SK-N-MC (cell line): ENCODE measurements around the gene CACNB2.

ENCODE experiments used
- DNase-seq: peaks from one replicate; pipeline ENCODE4 v3.0.0-alpha.2; 2011; ENCODE audit warnings: low read depth, low spot score
- H3K27ac ChIP-seq: fragments of 200-600 bp; sonication (generic); 2 replicates; pipeline ENCODE4 v1.5.1; 2016; ENCODE audit warnings: mixed run types
- H3K36me3 ChIP-seq: fragments of 200-600 bp; sonication (generic); 2 replicates; pipeline ENCODE4 v1.6.1; 2017; ENCODE audit warnings: antibody characterized with exemption, low read length, mixed read lengths; ENCODE audit not compliant: insufficient read depth
- H3K4me3 ChIP-seq: fragments of 200-600 bp; sonication (generic); 2 replicates; pipeline ENCODE4 v1.5.1; 2016
- H3K9ac ChIP-seq: fragments of 200-600 bp; sonication (generic); 2 replicates; pipeline ENCODE4 v1.8.0; 2017; ENCODE audit warnings: mixed run types, mixed read lengths; ENCODE audit not compliant: insufficient read length
- H3K9me3 ChIP-seq: fragments of 200-600 bp; sonication (generic); 2 replicates; pipeline ENCODE4 v1.6.1; 2017; ENCODE audit warnings: low read depth, mild to moderate bottlenecking, antibody characterized with exemption, low read length, moderate library complexity, mixed read lengths
- EZH2 ChIP-seq: fragments of 200-600 bp; sonication (generic); IDR thresholded peaks from one replicate; pipeline ENCODE4 v1.6.1; 2017; ENCODE audit warnings: antibody characterized with exemption
- FOXP2 ChIP-seq: optimal IDR thresholded peaks from 2 replicates; pipeline ENCODE3; 2011; ENCODE audit warnings: mild to moderate bottlenecking, moderate library complexity; ENCODE audit not compliant: insufficient read depth; ENCODE audit errors: extremely low read length, control extremely low read depth
- POLR2AphosphoS5 ChIP-seq: IDR thresholded peaks from 2 replicates; pipeline ENCODE4 v1.6.1; 2012; ENCODE audit warnings: mild to moderate bottlenecking, low read depth, low read length, borderline replicate concordance

The CACNB2 gene

GRCh38 chr10:18140149-18140956 is at the start of gene CACNB2:
CACNB2 (plus strand) TSS chr10:18140424.
- TF ChIP-seq FOXP2 (no peak), POLR2AphosphoS5 (no peak), EZH2 (no peak)
- no peak for DNase-seq
- peak within 1 kb of the TSS; percentile 70; the same call in 1 of the 2 replicates for H3K27ac ChIP-seq
- peaks cover 5% of the 10 kb centered on the region; the same call in 1 of the 2 replicates for H3K9me3 ChIP-seq
- peak within 1 kb of the TSS; percentile 80 for H3K4me3 ChIP-seq
- H3K36me3 ChIP-seq = no peaks in the 10 kb centered on the region
- peak within 1 kb of the TSS; percentile 77 for H3K9ac ChIP-seq

GRCh38 chr10:18094332-18094731 is 45.9 kb upstream of the CACNB2 start:
- Histone ChIP-seq H3K27ac (no peak overlapping the region), H3K9ac (no peak overlapping the region), H3K9me3 (no peaks in the 10 kb centered on the region), H3K4me3 (no peak overlapping the region), H3K36me3 (no peaks in the 10 kb centered on the region)
- no peak for DNase-seq
- TF ChIP-seq FOXP2 (no peak), POLR2AphosphoS5 (no peak), EZH2 (no peak)

GRCh38 chr10:18094793-18095192 is 45.4 kb upstream of the CACNB2 start:
- Histone ChIP-seq H3K36me3 (no peaks in the 10 kb centered on the region), H3K27ac (no peak overlapping the region), H3K4me3 (no peak overlapping the region), H3K9ac (no peak overlapping the region), H3K9me3 (no peaks in the 10 kb centered on the region)
- TF ChIP-seq FOXP2 (no peak), POLR2AphosphoS5 (no peak), EZH2 (no peak)
- no peak for DNase-seq

DNA sequence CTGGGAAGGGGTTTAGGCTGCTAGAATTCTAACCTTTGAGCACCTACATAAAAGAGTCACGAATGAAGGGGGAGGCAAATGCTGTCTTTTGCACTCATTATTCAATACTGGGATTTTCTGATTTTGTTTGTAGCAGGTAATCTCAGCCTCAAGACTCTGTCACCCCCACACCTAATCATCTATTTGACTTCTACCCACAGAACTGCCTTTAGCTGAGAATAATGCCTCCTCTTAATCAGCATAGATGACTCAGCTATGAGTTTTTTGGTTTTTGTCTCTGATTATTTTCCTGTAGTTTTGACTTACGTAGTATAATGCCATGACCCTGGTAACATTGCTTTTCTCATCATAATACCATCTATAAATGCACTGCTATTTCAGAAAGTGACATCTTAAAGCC is 42.7 kb upstream of the CACNB2 start:
- TF ChIP-seq FOXP2 = no peak
- TF ChIP-seq EZH2 = no peak
- TF ChIP-seq POLR2AphosphoS5 = no peak
- H3K4me3 ChIP-seq = no peak overlapping the region
- DNase-seq = no peak

GRCh38 chr10:18098201-18098600 is 42.0 kb upstream of the CACNB2 start:
- Histone ChIP-seq H3K36me3 (no peaks in the 10 kb centered on the region), H3K4me3 (no peak overlapping the region), H3K27ac (no peak overlapping the region), H3K9ac (no peak overlapping the region), H3K9me3 (no peaks in the 10 kb centered on the region)
- DNase-seq = no peak
- TF ChIP-seq EZH2 = no peak
- no peak for TF ChIP-seq POLR2AphosphoS5
- no peak for TF ChIP-seq FOXP2

More for the DNA sequence above, 42.7 kb upstream of the CACNB2 start:
- no peak overlapping the region for H3K9ac ChIP-seq
- no peak overlapping the region for H3K27ac ChIP-seq
- H3K9me3 ChIP-seq = no peaks in the 10 kb centered on the region
- H3K36me3 ChIP-seq = no peaks in the 10 kb centered on the region

DNA sequence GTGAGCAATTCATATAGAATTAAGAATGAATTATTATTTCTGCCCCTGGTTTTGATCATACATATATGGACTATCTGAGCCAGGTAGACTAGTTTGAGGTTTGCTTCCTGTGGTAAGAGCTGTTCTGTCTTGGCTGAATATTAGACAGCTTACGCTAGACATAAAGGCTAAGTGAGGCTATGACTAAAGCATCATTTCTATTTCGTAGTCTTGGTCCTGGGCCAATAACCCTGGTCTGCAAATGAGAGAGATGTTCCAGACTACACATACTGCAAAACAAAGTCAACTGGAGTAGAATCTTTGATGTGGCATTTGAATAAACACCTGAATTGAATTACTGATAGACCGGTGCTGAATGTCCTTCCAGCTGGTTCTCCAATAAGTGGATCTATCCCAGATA is 40.8 kb upstream of the CACNB2 start:
- H3K9me3 ChIP-seq = no peaks in the 10 kb centered on the region
- no peak overlapping the region for H3K9ac ChIP-seq
- H3K4me3 ChIP-seq = no peak overlapping the region
- DNase-seq = no peak
- TF ChIP-seq POLR2AphosphoS5 = no peak
- TF ChIP-seq FOXP2 = no peak
- TF ChIP-seq EZH2 = no peak
- H3K27ac ChIP-seq = no peak overlapping the region
- no peaks in the 10 kb centered on the region for H3K36me3 ChIP-seq

GRCh38 chr10:18100669-18101068 is 39.6 kb upstream of the CACNB2 start:
- H3K9ac ChIP-seq = no peak overlapping the region
- no peak overlapping the region for H3K27ac ChIP-seq
- TF ChIP-seq EZH2 = no peak
- TF ChIP-seq FOXP2 = no peak
- TF ChIP-seq POLR2AphosphoS5 = no peak
- no peaks in the 10 kb centered on the region for H3K9me3 ChIP-seq
- no peaks in the 10 kb centered on the region for H3K36me3 ChIP-seq
- H3K4me3 ChIP-seq = no peak overlapping the region
- no peak for DNase-seq

GRCh38 chr10:18102404-18102803 is 37.8 kb upstream of the CACNB2 start:
- H3K27ac ChIP-seq = no peak overlapping the region
- no peak for DNase-seq
- TF ChIP-seq POLR2AphosphoS5 (no peak), FOXP2 (no peak), EZH2 (no peak)

More at GRCh38 chr10:18102404-18102803, 37.8 kb upstream of the CACNB2 start:
- no peaks in the 10 kb centered on the region for H3K9me3 ChIP-seq
- H3K4me3 ChIP-seq = no peak overlapping the region
- no peaks in the 10 kb centered on the region for H3K36me3 ChIP-seq
- H3K9ac ChIP-seq = no peak overlapping the region
